Testis (tissue), 2 donors: ENCODE results near the gene SLC5A10.
"Not testable (repeated sequence)": the region's sequence is repeated elsewhere in the genome, so short reads cannot be mapped to it uniquely, and the experiment has no call there.

ENCODE experiments used
- POLR2A ChIP-seq: fragments of 450-650 bp; IDR thresholded peaks from one replicate; pipeline ENCODE4 v1.6.1; 2017; ENCODE audit warnings: antibody characterized with exemption, mild to moderate bottlenecking, moderate library complexity
- TF ChIP-seq, protein P1 (sequence below), 3 experiments: fragments of 450-650 bp in 2 of 3; fragments of 200-600 bp in 1 of 3; sonication (generic) in 1 of 3; IDR thresholded peaks; one replicate each; pipeline ENCODE4 v1.5.1; 2016 to 2019; ENCODE audit warnings: antibody characterized with exemption in 3 of 3, mild to moderate bottlenecking in 2 of 3, moderate library complexity in 1 of 3

DNA sequence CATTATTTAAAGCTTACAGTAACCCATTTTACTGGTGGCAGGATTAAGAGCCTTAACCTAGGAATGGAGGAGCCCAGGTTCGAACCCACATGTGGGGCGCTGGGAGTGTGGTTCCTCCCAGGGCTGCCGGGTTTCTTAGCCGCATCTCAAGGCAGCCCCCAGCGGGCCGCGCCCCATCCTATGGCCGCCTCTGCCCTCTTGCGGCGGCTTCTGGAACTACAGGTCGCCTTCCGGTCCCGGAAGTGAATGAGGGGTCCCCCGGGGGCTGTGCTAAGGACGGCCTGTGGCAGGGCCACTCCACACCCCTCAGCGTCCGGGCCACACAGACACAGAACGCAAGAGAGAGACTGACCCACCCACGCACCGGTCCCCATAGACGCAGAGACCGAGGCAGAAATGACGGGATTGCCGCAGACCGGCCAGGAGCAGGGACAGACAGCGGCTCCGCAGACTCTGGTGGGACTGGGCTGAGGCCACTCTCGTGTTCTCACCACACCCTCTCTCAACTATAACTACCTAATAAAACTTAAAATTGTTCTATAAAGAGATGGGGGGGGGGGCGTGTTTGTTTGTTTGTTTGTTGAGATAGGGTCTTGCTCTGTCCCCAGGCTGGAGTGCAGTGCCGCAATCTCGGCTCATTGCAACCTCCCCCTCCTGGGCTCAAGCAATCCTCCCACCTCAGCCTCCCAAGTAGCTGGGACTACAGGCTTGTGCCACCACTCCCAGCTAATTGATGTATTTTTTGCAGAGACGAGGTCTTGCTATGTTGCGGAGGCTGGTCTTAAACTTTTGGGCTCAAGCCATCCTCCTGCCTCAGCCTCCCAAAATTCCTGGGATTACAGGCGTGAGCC, 118.6 kb downstream of the SLC5A10 start:
- TF ChIP-seq POLR2A, result not testable (repeated sequence)
- TF ChIP-seq, protein P1, sequence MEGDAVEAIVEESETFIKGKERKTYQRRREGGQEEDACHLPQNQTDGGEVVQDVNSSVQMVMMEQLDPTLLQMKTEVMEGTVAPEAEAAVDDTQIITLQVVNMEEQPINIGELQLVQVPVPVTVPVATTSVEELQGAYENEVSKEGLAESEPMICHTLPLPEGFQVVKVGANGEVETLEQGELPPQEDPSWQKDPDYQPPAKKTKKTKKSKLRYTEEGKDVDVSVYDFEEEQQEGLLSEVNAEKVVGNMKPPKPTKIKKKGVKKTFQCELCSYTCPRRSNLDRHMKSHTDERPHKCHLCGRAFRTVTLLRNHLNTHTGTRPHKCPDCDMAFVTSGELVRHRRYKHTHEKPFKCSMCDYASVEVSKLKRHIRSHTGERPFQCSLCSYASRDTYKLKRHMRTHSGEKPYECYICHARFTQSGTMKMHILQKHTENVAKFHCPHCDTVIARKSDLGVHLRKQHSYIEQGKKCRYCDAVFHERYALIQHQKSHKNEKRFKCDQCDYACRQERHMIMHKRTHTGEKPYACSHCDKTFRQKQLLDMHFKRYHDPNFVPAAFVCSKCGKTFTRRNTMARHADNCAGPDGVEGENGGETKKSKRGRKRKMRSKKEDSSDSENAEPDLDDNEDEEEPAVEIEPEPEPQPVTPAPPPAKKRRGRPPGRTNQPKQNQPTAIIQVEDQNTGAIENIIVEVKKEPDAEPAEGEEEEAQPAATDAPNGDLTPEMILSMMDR (IDR thresholded peaks at IDR 0.05), result not testable (repeated sequence)
